ENCODE data around the gene NHERF1. TPM values are rescaled to one million over a fixed set of nuclear protein-coding genes. Genes with fewer than 3 reads are reported as not detected.
A peak's percentile ranks its signal among the peaks of the same experiment; 100 is the strongest.

Gene NHERF1
- total and polyA plus RNA-seq, 2 donors (not counting 1 experiment from before 2014, with no cell fraction given): 56.2 to 81.8 TPM

DNA sequence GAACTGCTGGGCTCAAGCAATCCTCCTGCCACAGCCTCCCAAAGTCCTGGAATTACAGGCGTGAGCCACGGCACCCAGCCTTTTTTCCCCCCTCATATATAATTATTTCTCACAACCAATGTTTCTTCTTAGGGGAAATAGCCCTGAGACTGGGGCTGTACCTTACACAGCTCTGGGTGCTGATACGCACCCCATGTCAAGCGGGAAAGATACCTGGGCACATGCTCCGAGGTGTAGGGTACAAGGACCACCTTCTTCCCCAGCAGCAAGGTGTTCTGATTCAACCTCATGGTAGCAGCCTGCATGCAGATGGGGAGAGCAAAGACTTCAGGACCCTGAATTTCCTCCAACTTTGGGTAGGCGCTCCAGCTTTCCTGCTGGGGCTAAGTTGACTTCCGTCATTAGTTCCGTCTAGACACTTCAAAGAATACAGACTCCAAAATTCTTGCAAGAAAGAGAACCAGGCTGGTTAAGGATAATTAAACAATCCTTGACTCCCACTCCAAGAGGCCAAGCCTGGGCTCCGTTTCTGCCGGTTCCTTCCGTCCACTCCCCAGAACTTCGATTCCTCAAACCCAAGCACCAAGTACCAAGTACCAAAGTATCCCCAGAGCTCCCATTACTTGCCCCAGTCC lies 27.1 kb downstream of the NHERF1 start:
- Histone ChIP-seq H3K36me3 (replicated peaks in 1 of 2; ENCODE audit: control extremely low read depth in 1 of 2, control insufficient read depth in 1 of 2, extremely low read depth in 1 of 2, insufficient read depth in 2 of 2, low read length in 1 of 2) (peaks cover 1 to 36% of the 10 kb centered on the region in 2 experiments), H4K20me1 (ENCODE audit: control insufficient read depth, insufficient read depth, low read length, poor library complexity, severe bottlenecking) (peaks cover 55% of the 10 kb centered on the region), H3K9me3 (ENCODE audit: control extremely low read depth in 1 of 3, control insufficient read depth in 2 of 3, insufficient read depth in 1 of 3, low read length in 2 of 3) (no peaks in the 10 kb centered on the region), H3K4me2 (replicated peaks; ENCODE audit: low read depth, low read length, poor library complexity, severe bottlenecking) (peak overlapping the region; percentile 86), H3K4me3 (ENCODE audit: control extremely low read depth in 1 of 5, extremely low read depth in 1 of 5, insufficient read depth in 1 of 5, low read depth in 2 of 5, low read length in 4 of 5) (peak overlapping the region; percentile 66 to 79 (median 77)), H3K27me3 (replicated peaks in 1 of 4; ENCODE audit: control extremely low read depth in 1 of 4, control insufficient read depth in 3 of 4, insufficient read depth in 4 of 4, low read length in 3 of 4) (no peaks in the 10 kb centered on the region), H2AFZ (ENCODE audit: insufficient read depth, low read depth, low read length, poor library complexity, severe bottlenecking) (peak overlapping the region; percentile 88), H3K27ac (ENCODE audit: low read length in 2 of 2) (peak overlapping the region; percentile 39 to 75), H3K4me1 (ENCODE audit: control insufficient read depth in 2 of 2, insufficient read depth in 2 of 2, low read length in 2 of 2) (peaks cover 33 to 38% of the 10 kb centered on the region in 2 donors), H3K79me2 (ENCODE audit: control insufficient read depth, insufficient read depth, low read length) (peaks cover 27% of the 10 kb centered on the region), H3K9ac (ENCODE audit: low read length) (peak overlapping the region; percentile 80)
- no peaks in the 10 kb centered on the region for H3K9me3 Mint-ChIP-seq (ENCODE audit: insufficient read depth)
- H3K4me1 Mint-ChIP-seq: peaks cover 54% of the 10 kb centered on the region
- POLR2A ChIA-PET: interaction anchor here (0.7 to 3.3 kb wide), 6 partner anchors 26 to 134 kb away, joined by 4 to 18 read pairs (median 10); partner anchors contain the start of gene RAB37
- peak overlapping the region; percentile 96 for H3K27ac Mint-ChIP-seq
- peak overlapping the region; percentile 99 for H3K4me3 Mint-ChIP-seq
- CTCF ChIA-PET: interaction anchor here (1.4 to 9.5 kb wide), 4 partner anchors 16 to 118 kb away, joined by 4 to 191 read pairs (median 26); no protein-coding TSS in a partner anchor
- H3K27me3 Mint-ChIP-seq: no peaks in the 10 kb centered on the region
- WGBS (ENCODE audit: insufficient coverage): 33% methylated on average over 12 of the region's 12 CpGs
- no peak for DNase-seq
- intact Hi-C loops (cut with micrococcal nuclease): loop anchor here (1.0 to 5.0 kb wide), 3 partner anchors 27 to 98 kb away; partner anchors contain the start of genes NHERF1 and RAB37
- no peak for ATAC-seq (ENCODE audit: low read depth)
- TF ChIP-seq CTCF (IDR thresholded peaks at IDR 0.05) (no peak), EZH2 (IDR thresholded peaks at IDR 0.05; ENCODE audit: borderline replicate concordance, insufficient read depth, low read depth, low read length, poor library complexity, severe bottlenecking) (no peak)
